SU-DHL-6 (cell line): ENCODE measurements around the gene GPBP1L1.
A peak's percentile ranks its signal among the peaks of the same experiment; 100 is the strongest.

Source experiments
- H2AFZ ChIP-seq: fragments of 200-600 bp; sonication (generic); 2 replicates; pipeline ENCODE4 v1.6.1; 2014; ENCODE audit warnings: low read depth, mild to moderate bottlenecking, moderate library complexity, mixed read lengths, antibody characterized with exemption, low read length; ENCODE audit not compliant: severe bottlenecking
- H3F3A ChIP-seq: fragments of 200-600 bp; shearing (Covaris generic); 2 replicates; pipeline ENCODE4 v1.6.0; 2016; ENCODE audit warnings: antibody characterized with exemption, mild to moderate bottlenecking; ENCODE audit not compliant: insufficient read depth
- H3K27ac ChIP-seq: fragments of 200-600 bp; sonication (generic); 2 replicates; pipeline ENCODE4 v1.5.1; 2016; ENCODE audit warnings: low read depth, mild to moderate bottlenecking, low read length, moderate library complexity, mixed read lengths
- H3K27me3 ChIP-seq: fragments of 200-600 bp; sonication (generic), shearing (Covaris generic); 2 replicates; pipeline ENCODE4 v1.6.0; 2014; ENCODE audit warnings: mild to moderate bottlenecking, low read length
- H3K36me3 ChIP-seq: fragments of 200-600 bp; sonication (generic); 2 replicates; pipeline ENCODE4 v1.6.1; 2014; ENCODE audit warnings: mild to moderate bottlenecking, low read length, mixed read lengths
- H3K4me2 ChIP-seq: fragments of 300-600, 200-600 bp; shearing (Covaris generic), sonication (generic); 2 replicates; pipeline ENCODE4 v1.6.0; 2014; ENCODE audit warnings: low read length, low read depth, mild to moderate bottlenecking; ENCODE audit not compliant: poor library complexity, severe bottlenecking
- H3K4me3 ChIP-seq: fragments of 200-600 bp; sonication (generic); 2 replicates; pipeline ENCODE4 v1.5.1; 2014; ENCODE audit warnings: antibody characterized with exemption, low read length, mild to moderate bottlenecking, mixed read lengths; ENCODE audit not compliant: insufficient read depth, poor library complexity, severe bottlenecking
- H3K79me2 ChIP-seq: fragments of 200-600 bp; sonication (generic); 2 replicates; pipeline ENCODE4 v1.6.1; 2014; ENCODE audit warnings: mild to moderate bottlenecking, low read length, moderate library complexity; ENCODE audit not compliant: insufficient read depth
- H3K9ac ChIP-seq: fragments of 200-600 bp; sonication (generic); 2 replicates; pipeline ENCODE4 v1.7.0; 2014; ENCODE audit warnings: mild to moderate bottlenecking, low read length
- H3K9me2 ChIP-seq: fragments of 200-600 bp; sonication (generic); replicated peaks from 2 replicates; pipeline ENCODE4 v1.6.1; 2014; ENCODE audit warnings: low read length; ENCODE audit not compliant: insufficient read depth
- H3K9me3 ChIP-seq: fragments of 200-600 bp; sonication (generic); 2 replicates; pipeline ENCODE4 v1.6.1; 2014; ENCODE audit warnings: low read length, mixed read lengths; ENCODE audit not compliant: insufficient read depth
- H4K20me1 ChIP-seq: fragments of 200-600 bp; sonication (generic); 2 replicates; pipeline ENCODE4 v1.6.1; 2014; ENCODE audit warnings: low read depth, mild to moderate bottlenecking, antibody characterized with exemption, low read length, moderate library complexity, mixed read lengths
- EZH2phosphoT487 ChIP-seq: fragments of 200-600 bp; sonication (generic), shearing (Covaris generic); conservative IDR thresholded peaks from 2 replicates; pipeline ENCODE4 v1.6.1; 2018; ENCODE audit warnings: mild to moderate bottlenecking, antibody characterized with exemption, low read length, moderate library complexity, mixed read lengths
- TF ChIP-seq, protein P1 (sequence below): fragments of 200-600 bp; sonication (generic); IDR thresholded peaks from one replicate; pipeline ENCODE4 v1.5.1; 2017; ENCODE audit warnings: antibody characterized with exemption, mild to moderate bottlenecking, low read length, moderate library complexity; ENCODE audit not compliant: insufficient read depth, poor library complexity, severe bottlenecking

GPBP1L1 gene

GRCh38 chr1:45723248-45723930, 37.1 kb upstream of the GPBP1L1 start:
- Histone ChIP-seq H3K27ac (peak overlapping the region; percentile 20; the same call in 1 of the 2 replicates), H3K36me3 (no peaks in the 10 kb centered on the region), H3F3A (peaks cover 11% of the 10 kb centered on the region; the same call in 1 of the 2 replicates), H3K27me3 (no peaks in the 10 kb centered on the region), H2AFZ (no peak overlapping the region), H3K4me2 (no peak overlapping the region), H3K9ac (no peak overlapping the region), H3K79me2 (no peaks in the 10 kb centered on the region), H3K4me3 (no peak overlapping the region), H4K20me1 (no peaks in the 10 kb centered on the region), H3K9me2 (no peaks in the 10 kb centered on the region), H3K9me3 (no peaks in the 10 kb centered on the region)
- no peak for TF ChIP-seq EZH2phosphoT487
- TF ChIP-seq, protein P1, sequence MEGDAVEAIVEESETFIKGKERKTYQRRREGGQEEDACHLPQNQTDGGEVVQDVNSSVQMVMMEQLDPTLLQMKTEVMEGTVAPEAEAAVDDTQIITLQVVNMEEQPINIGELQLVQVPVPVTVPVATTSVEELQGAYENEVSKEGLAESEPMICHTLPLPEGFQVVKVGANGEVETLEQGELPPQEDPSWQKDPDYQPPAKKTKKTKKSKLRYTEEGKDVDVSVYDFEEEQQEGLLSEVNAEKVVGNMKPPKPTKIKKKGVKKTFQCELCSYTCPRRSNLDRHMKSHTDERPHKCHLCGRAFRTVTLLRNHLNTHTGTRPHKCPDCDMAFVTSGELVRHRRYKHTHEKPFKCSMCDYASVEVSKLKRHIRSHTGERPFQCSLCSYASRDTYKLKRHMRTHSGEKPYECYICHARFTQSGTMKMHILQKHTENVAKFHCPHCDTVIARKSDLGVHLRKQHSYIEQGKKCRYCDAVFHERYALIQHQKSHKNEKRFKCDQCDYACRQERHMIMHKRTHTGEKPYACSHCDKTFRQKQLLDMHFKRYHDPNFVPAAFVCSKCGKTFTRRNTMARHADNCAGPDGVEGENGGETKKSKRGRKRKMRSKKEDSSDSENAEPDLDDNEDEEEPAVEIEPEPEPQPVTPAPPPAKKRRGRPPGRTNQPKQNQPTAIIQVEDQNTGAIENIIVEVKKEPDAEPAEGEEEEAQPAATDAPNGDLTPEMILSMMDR, result no peak

DNA sequence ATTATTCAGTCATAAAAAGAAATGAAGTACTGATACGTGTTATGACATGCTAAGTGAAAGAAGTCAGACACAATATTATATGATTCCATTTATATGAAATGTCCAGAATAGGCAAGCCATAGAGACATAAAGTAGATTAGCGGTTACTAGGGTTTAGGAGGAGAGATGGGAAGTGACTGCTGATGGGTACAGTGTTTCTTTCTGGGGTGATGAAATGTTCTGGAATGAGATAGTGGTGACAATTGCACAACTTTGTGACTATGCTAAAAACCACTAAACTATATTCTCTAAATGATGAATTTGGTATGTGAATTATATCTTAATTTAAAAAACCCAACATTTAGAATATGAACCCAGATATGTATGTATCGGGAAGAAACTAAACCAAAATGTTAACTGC, 36.5 kb upstream of the GPBP1L1 start:
- no peaks in the 10 kb centered on the region for H3K27me3 ChIP-seq
- H3K27ac ChIP-seq, result no peak overlapping the region
- H3K9me3 ChIP-seq, result no peaks in the 10 kb centered on the region
- H3K79me2 ChIP-seq, result no peaks in the 10 kb centered on the region
- H4K20me1 ChIP-seq, result no peaks in the 10 kb centered on the region
- peaks cover 11% of the 10 kb centered on the region; the same call in 1 of the 2 replicates for H3F3A ChIP-seq
- H3K4me3 ChIP-seq, result no peak overlapping the region
- H3K36me3 ChIP-seq, result no peaks in the 10 kb centered on the region
- no peak overlapping the region for H2AFZ ChIP-seq
- no peak overlapping the region for H3K9ac ChIP-seq
- no peak for TF ChIP-seq EZH2phosphoT487
- TF ChIP-seq, protein P1, result no peak
- H3K9me2 ChIP-seq, result no peaks in the 10 kb centered on the region
- no peak overlapping the region for H3K4me2 ChIP-seq

- Histone ChIP-seq H3K9me3 (no peaks in the 10 kb centered on the region), H3K9ac (no peak overlapping the region), H2AFZ (no peak overlapping the region), H3K4me2 (no peak overlapping the region), H3K36me3 (no peaks in the 10 kb centered on the region; the same call in 1 of the 2 replicates), H3K4me3 (no peak overlapping the region), H4K20me1 (no peaks in the 10 kb centered on the region), H3K79me2 (no peaks in the 10 kb centered on the region), H3K9me2 (no peaks in the 10 kb centered on the region), H3K27me3 (no peaks in the 10 kb centered on the region), H3K27ac (no peak overlapping the region), H3F3A (peaks cover 11% of the 10 kb centered on the region; the same call in 1 of the 2 replicates)
- TF ChIP-seq, protein P1, result no peak
- no peak for TF ChIP-seq EZH2phosphoT487
Measured at GRCh38 chr1:45721207-45721606, 34.9 kb upstream of the GPBP1L1 start.
